Natural killer cell treated with Interleukin-12 subunit alpha and Interleukin-12 subunit beta and Interleukin-15 and Interleukin-18, amount 100 ng/mL, for 72 hours (primary cell): ENCODE results near the gene LIPI. TPM values are rescaled to one million over a fixed set of nuclear protein-coding genes. Genes with fewer than 3 reads are reported as not detected.
"Not testable (repeated sequence)": the region's sequence is repeated elsewhere in the genome, so short reads cannot be mapped to it uniquely, and the experiment has no call there.

Experiments
- ATAC-seq, 2 donors: fragments of 150-1000 bp; cut with Tn5 transposase in 1 of 2; sonication (Bioruptor Pico), chemical (Tn5 transposase) in 1 of 2; 2 replicates each; pipeline ENCODE4 v1.10.0; 2021
- DNase-seq: peaks from one replicate; pipeline ENCODE4 v3.0.0; 2022; ENCODE audit warnings: low spot score
- H3K27ac Mint-ChIP-seq, 2 donors: 1 replicate in 1 of 2; 2 replicates in 1 of 2; pipeline ENCODE4 v1.8.0; 2022; ENCODE audit warnings: mixed read lengths in 2 of 2, mild to moderate bottlenecking in 1 of 2, moderate library complexity in 1 of 2
- H3K27me3 Mint-ChIP-seq, 2 donors: 1 replicate in 1 of 2; 2 replicates in 1 of 2; pipeline ENCODE4 v1.8.0; 2022; ENCODE audit warnings: mixed read lengths in 2 of 2
- H3K36me3 Mint-ChIP-seq: one replicate; pipeline ENCODE4 v1.8.0; 2022; ENCODE audit warnings: mixed read lengths
- H3K4me1 Mint-ChIP-seq, 2 donors: 1 replicate in 1 of 2; 2 replicates in 1 of 2; pipeline ENCODE4 v1.8.0; 2022; ENCODE audit warnings: low read depth in 2 of 2, mixed read lengths in 2 of 2, mild to moderate bottlenecking in 1 of 2
- H3K4me3 Mint-ChIP-seq: one replicate; pipeline ENCODE4 v1.8.0; 2022; ENCODE audit warnings: mixed read lengths
- H3K9me3 Mint-ChIP-seq: 2 replicates; pipeline ENCODE4 v1.8.0; 2022; ENCODE audit warnings: mixed read lengths
- total RNA-seq, 2 donors: library from RNA; stranded (reverse); gene quantifications; one replicate each; pipeline ENCODE4 v1.2.3, GENCODE V29; 2022

Gene LIPI
- total RNA-seq, 2 donors from 2014 or later = not detected

- no peak overlapping the region for H3K27ac Mint-ChIP-seq
- H3K4me1 Mint-ChIP-seq = peaks cover 0 to 6% of the 10 kb centered on the region in 2 donors
- no peaks in the 10 kb centered on the region for H3K27me3 Mint-ChIP-seq
- H3K36me3 Mint-ChIP-seq = peaks cover 9% of the 10 kb centered on the region
- no peak for DNase-seq
- H3K9me3 Mint-ChIP-seq = peaks cover 6% of the 10 kb centered on the region
- H3K4me3 Mint-ChIP-seq = no peak overlapping the region
- no peak for ATAC-seq
Measured at GRCh38 chr21:14097881-14098499, 112.8 kb downstream of the LIPI start.

- no peak for DNase-seq
- no peak for ATAC-seq
- no peak overlapping the region for H3K4me3 Mint-ChIP-seq
- H3K36me3 Mint-ChIP-seq = peaks cover 9% of the 10 kb centered on the region
- H3K9me3 Mint-ChIP-seq = peaks cover 7% of the 10 kb centered on the region
- no peak overlapping the region for H3K27ac Mint-ChIP-seq
- no peaks in the 10 kb centered on the region for H3K27me3 Mint-ChIP-seq
- H3K4me1 Mint-ChIP-seq = peaks cover 0 to 6% of the 10 kb centered on the region in 2 donors
Measured at GRCh38 chr21:14096577-14096976, 114.2 kb downstream of the LIPI start.

- H3K36me3 Mint-ChIP-seq = peaks cover 9% of the 10 kb centered on the region
Measured at GRCh38 chr21:14096172-14096571, 114.6 kb downstream of the LIPI start.

GRCh38 chr21:14095056-14095455 is 115.7 kb downstream of the LIPI start:
- Mint-ChIP-seq H3K9me3 (peaks cover 10% of the 10 kb centered on the region), H3K4me1 (peaks cover 0 to 7% of the 10 kb centered on the region in 2 donors), H3K27ac (no peak overlapping the region), H3K27me3 (no peaks in the 10 kb centered on the region), H3K4me3 (no peak overlapping the region), H3K36me3 (peaks cover 9% of the 10 kb centered on the region)
- ATAC-seq = no peak
- DNase-seq = no peak

More at GRCh38 chr21:14096172-14096571, 114.6 kb downstream of the LIPI start:
- no peak overlapping the region for H3K4me3 Mint-ChIP-seq
- H3K9me3 Mint-ChIP-seq = peaks cover 10% of the 10 kb centered on the region
- DNase-seq (no peak), ATAC-seq (no peak)
- H3K27me3 Mint-ChIP-seq = no peaks in the 10 kb centered on the region
- H3K4me1 Mint-ChIP-seq = peaks cover 0 to 6% of the 10 kb centered on the region in 2 donors
- H3K27ac Mint-ChIP-seq = no peak overlapping the region

- no peak for ATAC-seq
- H3K4me3 Mint-ChIP-seq = no peak overlapping the region
- H3K9me3 Mint-ChIP-seq = peaks cover 10% of the 10 kb centered on the region
- peaks cover 5% of the 10 kb centered on the region for H3K36me3 Mint-ChIP-seq
- DNase-seq = no peak
- no peak overlapping the region for H3K27ac Mint-ChIP-seq
- H3K27me3 Mint-ChIP-seq = no peaks in the 10 kb centered on the region
- peaks cover 3 to 9% of the 10 kb centered on the region in 2 donors for H3K4me1 Mint-ChIP-seq
Measured at GRCh38 chr21:14092834-14093560, 117.8 kb downstream of the LIPI start.

GRCh38 chr21:14090184-14090583 is 120.6 kb downstream of the LIPI start:
- not testable (repeated sequence) for H3K9me3 Mint-ChIP-seq, DNase-seq, H3K36me3 Mint-ChIP-seq, H3K27me3 Mint-ChIP-seq, ATAC-seq, H3K27ac Mint-ChIP-seq, H3K4me3 Mint-ChIP-seq
- peaks cover 3 to 11% of the 10 kb centered on the region in 2 donors for H3K4me1 Mint-ChIP-seq

- H3K36me3 Mint-ChIP-seq = no peaks in the 10 kb centered on the region
- no peak overlapping the region for H3K27ac Mint-ChIP-seq
- no peak overlapping the region for H3K4me3 Mint-ChIP-seq
- ATAC-seq (no peak), DNase-seq (no peak)
- H3K4me1 Mint-ChIP-seq = peaks cover 3 to 11% of the 10 kb centered on the region in 2 donors
- H3K27me3 Mint-ChIP-seq = no peaks in the 10 kb centered on the region
- peaks cover 8% of the 10 kb centered on the region for H3K9me3 Mint-ChIP-seq
Measured at GRCh38 chr21:14088391-14088790, 122.4 kb downstream of the LIPI start.

GRCh38 chr21:14086553-14086952 is 124.2 kb downstream of the LIPI start:
- no peak for DNase-seq
- Mint-ChIP-seq H3K36me3 (no peaks in the 10 kb centered on the region), H3K27me3 (no peaks in the 10 kb centered on the region), H3K4me1 (peaks cover 3 to 11% of the 10 kb centered on the region in 2 donors), H3K27ac (no peak overlapping the region), H3K9me3 (peaks cover 10% of the 10 kb centered on the region), H3K4me3 (no peak overlapping the region)
- no peak for ATAC-seq

- H3K4me3 Mint-ChIP-seq = no peak overlapping the region
- ATAC-seq = no peak
- H3K27me3 Mint-ChIP-seq = no peaks in the 10 kb centered on the region
- H3K9me3 Mint-ChIP-seq = peaks cover 9% of the 10 kb centered on the region
- DNase-seq = no peak
- no peaks in the 10 kb centered on the region for H3K36me3 Mint-ChIP-seq
- peaks cover under 1 to 8% of the 10 kb centered on the region in 2 donors for H3K4me1 Mint-ChIP-seq
- no peak overlapping the region for H3K27ac Mint-ChIP-seq
Measured at GRCh38 chr21:14084701-14085100, 126.1 kb downstream of the LIPI start.

- Mint-ChIP-seq H3K27ac (no peak overlapping the region), H3K4me1 (peaks cover 0 to 6% of the 10 kb centered on the region in 2 donors), H3K36me3 (no peaks in the 10 kb centered on the region), H3K4me3 (no peak overlapping the region), H3K9me3 (peaks cover 8% of the 10 kb centered on the region), H3K27me3 (no peaks in the 10 kb centered on the region)
- DNase-seq = no peak
- peak in 1 of 2 donors; percentile 20 for ATAC-seq
Measured at GRCh38 chr21:14084068-14084501, 126.7 kb downstream of the LIPI start.

- no peak for ATAC-seq
- no peaks in the 10 kb centered on the region for H3K27me3 Mint-ChIP-seq
Measured at GRCh38 chr21:14080764-14081096, 130.0 kb downstream of the LIPI start.

GRCh38 chr21:14080040-14080763 is 130.6 kb downstream of the LIPI start:
- no peak overlapping the region for H3K27ac Mint-ChIP-seq
- H3K27me3 Mint-ChIP-seq = no peaks in the 10 kb centered on the region

More at GRCh38 chr21:14080764-14081096, 130.0 kb downstream of the LIPI start:
- Mint-ChIP-seq H3K4me3 (no peak overlapping the region), H3K27ac (no peak overlapping the region), H3K9me3 (peaks cover 12% of the 10 kb centered on the region), H3K4me1 (no peaks in the 10 kb centered on the region), H3K36me3 (no peaks in the 10 kb centered on the region)
- no peak for DNase-seq

GRCh38 chr21:14078746-14079375 is 131.9 kb downstream of the LIPI start:
- Mint-ChIP-seq H3K4me3 (no peak overlapping the region), H3K27ac (no peak overlapping the region), H3K27me3 (no peaks in the 10 kb centered on the region), H3K4me1 (no peaks in the 10 kb centered on the region), H3K9me3 (peaks cover 12% of the 10 kb centered on the region), H3K36me3 (no peaks in the 10 kb centered on the region)
- DNase-seq = no peak
- no peak for ATAC-seq

More at GRCh38 chr21:14080040-14080763, 130.6 kb downstream of the LIPI start:
- Mint-ChIP-seq H3K9me3 (peaks cover 12% of the 10 kb centered on the region), H3K36me3 (no peaks in the 10 kb centered on the region), H3K4me1 (no peaks in the 10 kb centered on the region), H3K4me3 (no peak overlapping the region)
- ATAC-seq (no peak), DNase-seq (no peak)
